Measurements from ENCODE around the gene CDC14B.
"Not testable (repeated sequence)": the region's sequence is repeated elsewhere in the genome, so short reads cannot be mapped to it uniquely, and the experiment has no call there.

Gene CDC14B

DNA sequence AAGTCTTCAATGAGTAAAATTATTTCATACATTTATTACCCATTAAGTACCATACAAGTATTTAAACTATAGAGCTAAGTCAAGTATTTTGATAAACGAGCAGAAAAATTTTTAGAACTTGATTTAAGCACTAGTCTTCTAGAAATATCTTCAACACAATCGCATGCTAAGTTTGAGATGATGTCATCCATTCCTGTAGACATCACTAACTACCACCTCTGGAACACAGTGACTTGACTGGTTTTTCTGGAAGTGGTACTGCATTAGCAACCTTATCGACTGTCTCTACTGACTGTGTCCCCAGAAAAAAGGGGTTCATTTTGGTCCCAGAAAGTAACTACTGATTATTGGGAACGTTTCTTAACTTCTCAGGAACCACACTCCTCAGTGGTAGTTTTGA, 69.0 kb downstream of the CDC14B start:
- no peak for DNase-seq (ENCODE audit: low read depth)

DNA sequence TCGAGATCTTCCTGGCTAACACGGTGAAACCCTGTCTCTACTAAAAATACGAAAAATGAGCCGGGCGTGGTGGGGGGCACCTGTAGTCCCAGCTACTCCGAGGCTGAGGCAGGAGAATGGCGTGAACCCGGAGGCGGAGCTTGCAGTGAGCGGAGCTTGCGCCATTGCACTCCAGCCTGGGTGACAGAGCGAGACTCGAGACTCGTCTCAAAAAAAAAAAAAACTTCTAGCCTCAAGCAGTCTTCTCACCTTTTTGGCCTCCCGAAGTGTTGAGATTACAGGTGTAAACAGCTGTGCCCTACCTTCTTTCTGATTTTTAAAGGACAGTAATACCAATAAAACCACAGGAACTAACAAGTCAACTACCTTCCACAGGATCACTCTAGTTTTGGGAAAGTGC, 76.5 kb downstream of the CDC14B start:
- DNase-seq (ENCODE audit: low read depth): not testable (repeated sequence)

- no peak for DNase-seq (ENCODE audit: low read depth)
These were observed 79.5 kb downstream of the CDC14B start for GRCh38 chr9:96540106-96540505.

GRCh38 chr9:96532173-96532572, 87.5 kb downstream of the CDC14B start:
- no peak for DNase-seq (ENCODE audit: low read depth)

DNA sequence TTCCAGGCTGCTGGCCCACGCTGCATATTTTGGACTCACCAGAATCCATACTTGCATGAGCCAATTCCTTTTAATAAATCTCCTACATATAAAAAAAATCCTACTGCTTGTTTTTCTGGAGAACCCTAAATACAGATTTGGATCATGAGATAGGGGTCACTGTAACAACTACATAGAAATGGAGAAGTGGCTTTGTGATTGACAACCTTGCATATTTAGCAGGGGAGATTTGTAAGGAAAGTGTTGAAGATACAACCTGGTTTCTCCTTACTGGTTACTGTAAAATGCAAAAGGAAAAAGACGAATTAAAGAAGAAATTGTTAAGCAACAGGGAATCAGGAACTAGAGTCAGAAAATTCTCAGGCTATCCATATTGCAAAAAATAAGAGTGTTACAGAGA, 94.9 kb downstream of the CDC14B start:
- no peak for DNase-seq (ENCODE audit: low read depth)

DNA sequence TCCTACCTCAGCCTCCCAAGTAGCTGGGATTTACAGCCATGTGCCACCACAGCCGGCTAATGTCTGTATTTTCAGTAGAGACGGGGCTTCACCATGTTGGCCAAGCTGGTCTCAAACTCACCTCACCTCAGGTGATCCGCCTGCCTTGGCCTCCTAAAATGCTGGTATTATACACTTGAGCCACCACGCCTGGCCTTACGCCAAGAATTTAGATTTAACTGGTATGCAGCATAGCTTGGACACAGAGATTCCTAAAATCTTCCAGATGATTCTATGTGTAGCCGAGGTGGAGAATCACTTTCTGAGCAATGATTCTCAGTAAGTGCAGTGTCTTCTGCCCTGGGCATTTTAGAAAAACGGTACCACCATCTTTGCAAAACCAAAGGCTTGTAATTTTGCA, 95.6 kb downstream of the CDC14B start:
- DNase-seq (ENCODE audit: low read depth): no peak

GRCh38 chr9:96523374-96523773, 96.3 kb downstream of the CDC14B start:
- peak; percentile 66 for DNase-seq (ENCODE audit: low read depth)

- DNase-seq (ENCODE audit: low read depth): no peak
These were observed 97.3 kb downstream of the CDC14B start for GRCh38 chr9:96522366-96522765.

DNA sequence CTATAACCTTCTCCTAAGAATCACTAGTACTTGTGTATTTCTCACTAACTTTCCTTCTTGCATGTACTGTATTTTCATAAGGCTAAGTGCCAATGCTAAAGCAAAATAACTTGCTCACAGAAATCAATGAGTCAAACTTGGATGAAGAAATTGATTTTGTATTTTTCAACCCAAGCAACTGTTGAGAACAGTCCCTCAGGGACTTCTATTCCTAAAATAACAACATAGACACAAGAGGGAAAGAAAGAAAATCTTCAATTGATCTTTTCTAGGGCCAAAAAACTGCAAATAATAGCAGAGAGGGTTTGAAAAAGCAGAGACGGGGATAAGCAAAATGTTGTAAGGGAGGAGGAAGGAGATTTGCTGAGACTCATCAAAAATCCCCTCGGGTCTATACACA, 99.9 kb downstream of the CDC14B start:
- DNase-seq (ENCODE audit: low read depth): peak; percentile 80

GRCh38 chr9:96519095-96519494, 100.5 kb downstream of the CDC14B start:
- DNase-seq (ENCODE audit: low read depth): no peak

- no peak for DNase-seq (ENCODE audit: low read depth)
These were observed 103.8 kb downstream of the CDC14B start for GRCh38 chr9:96515621-96516470.

- DNase-seq (ENCODE audit: low read depth): no peak
These were observed 104.9 kb downstream of the CDC14B start for GRCh38 chr9:96514800-96515158.

DNA sequence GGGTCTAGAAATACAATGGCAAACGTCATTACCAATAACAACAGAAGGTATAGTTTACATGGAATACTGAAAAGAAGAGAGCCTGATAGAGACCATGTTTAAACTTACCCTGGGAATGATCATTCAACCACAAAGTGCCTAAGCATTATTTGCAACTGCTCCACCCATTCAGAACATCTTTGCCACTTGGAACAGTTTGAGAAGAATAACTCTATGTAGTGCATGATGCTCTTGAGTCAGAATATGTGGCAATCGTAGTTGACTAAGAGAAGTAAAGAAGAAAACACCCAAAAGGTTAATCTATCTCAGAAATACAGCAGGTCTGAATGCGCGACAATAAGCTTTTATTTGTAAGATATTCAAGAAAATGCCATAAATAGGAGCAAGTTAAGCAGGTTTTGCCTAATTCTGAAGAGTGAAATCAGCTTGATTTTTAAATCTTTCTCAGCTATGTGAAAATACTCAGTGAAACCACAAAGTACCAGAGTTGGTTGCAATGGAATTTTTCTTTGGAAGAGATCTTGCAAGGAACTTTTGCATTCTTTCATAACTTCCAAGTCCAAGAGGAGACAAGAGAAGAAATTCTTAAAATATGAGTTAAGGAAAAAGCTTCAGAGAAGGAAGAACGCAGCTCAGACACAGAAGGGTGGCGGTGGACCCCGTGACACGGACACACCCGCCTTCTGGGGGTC, 105.4 kb downstream of the CDC14B start:
- DNase-seq (ENCODE audit: low read depth): peak; percentile 86

GRCh38 chr9:96513622-96514021, 106.0 kb downstream of the CDC14B start:
- DNase-seq (ENCODE audit: low read depth): no peak

DNA sequence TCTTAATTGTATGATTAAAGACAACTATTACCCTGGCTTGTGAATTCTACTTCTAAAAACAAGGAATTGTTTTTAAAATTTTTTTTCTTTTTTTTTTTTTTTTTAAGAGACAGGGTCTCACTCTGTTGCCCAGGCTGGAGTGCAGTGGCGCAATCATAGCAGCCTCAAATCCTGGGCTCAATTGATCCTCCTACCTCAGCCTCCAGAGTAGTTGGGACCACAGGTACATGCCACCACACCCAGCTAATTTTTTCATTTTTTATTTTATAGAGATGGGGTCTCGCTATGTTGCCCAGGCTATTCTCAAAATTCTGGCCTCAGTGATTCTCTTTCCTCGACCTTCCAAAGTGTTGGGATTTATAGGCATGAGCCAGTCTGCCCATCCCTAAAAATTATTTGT, 107.4 kb downstream of the CDC14B start:
- no peak for DNase-seq (ENCODE audit: low read depth)

- DNase-seq (ENCODE audit: low read depth): no peak
These were observed 109.4 kb downstream of the CDC14B start for GRCh38 chr9:96510258-96510657.

GRCh38 chr9:96509848-96510247, 109.8 kb downstream of the CDC14B start:
- no peak for DNase-seq (ENCODE audit: low read depth)

DNA sequence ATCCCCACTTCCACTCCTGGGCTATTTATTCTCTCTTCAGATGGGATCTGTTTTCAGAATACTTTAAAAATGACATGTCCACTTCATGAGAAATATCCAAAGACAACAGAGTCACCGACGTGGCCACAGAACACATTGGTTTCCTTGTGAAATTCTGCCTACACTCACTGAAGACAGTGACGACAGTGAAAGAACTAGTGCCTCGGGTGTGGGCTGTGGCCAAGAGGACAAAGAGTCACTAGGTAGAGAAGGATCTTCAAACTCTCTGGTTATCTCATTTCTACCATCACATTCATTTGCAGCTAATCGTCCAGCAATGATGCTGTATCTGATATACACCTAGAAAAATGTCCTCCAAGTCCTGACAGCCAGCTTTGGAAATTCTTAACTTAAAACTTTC, 110.6 kb downstream of the CDC14B start:
- no peak for DNase-seq (ENCODE audit: low read depth)

DNA sequence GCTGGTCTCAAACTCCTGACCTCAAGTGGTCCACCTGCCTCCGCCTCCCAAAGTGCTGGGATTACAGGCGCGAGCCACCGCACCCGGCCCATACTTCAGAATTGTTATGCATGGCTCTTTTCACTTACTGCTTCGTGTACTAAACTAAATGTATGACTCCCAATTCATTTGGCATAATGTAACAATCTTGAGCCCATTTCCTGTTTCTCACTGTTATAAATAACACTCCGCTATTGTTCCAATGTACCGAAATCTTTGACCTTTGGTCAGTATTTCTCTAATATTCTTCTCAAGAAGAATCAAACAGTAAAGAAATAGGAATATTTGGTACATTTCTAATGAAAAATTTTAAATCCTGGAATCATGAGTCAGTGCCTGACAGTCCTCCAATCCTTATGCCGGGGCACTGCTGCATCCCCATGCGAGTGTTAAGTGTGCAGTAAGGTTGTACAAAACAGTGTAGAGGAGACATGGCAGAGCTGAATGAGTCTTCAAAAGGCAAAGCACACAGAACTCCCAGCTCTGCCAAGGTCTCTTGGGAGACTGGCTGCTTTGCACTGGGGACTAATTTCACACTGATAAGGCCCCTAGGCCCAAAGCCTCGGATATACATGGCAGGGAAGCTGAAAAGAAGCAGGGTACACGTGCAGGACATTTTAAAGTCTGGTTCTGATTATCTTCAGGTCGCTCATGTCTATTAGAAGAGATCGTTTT, 111.3 kb downstream of the CDC14B start:
- DNase-seq (ENCODE audit: low read depth): no peak

DNA sequence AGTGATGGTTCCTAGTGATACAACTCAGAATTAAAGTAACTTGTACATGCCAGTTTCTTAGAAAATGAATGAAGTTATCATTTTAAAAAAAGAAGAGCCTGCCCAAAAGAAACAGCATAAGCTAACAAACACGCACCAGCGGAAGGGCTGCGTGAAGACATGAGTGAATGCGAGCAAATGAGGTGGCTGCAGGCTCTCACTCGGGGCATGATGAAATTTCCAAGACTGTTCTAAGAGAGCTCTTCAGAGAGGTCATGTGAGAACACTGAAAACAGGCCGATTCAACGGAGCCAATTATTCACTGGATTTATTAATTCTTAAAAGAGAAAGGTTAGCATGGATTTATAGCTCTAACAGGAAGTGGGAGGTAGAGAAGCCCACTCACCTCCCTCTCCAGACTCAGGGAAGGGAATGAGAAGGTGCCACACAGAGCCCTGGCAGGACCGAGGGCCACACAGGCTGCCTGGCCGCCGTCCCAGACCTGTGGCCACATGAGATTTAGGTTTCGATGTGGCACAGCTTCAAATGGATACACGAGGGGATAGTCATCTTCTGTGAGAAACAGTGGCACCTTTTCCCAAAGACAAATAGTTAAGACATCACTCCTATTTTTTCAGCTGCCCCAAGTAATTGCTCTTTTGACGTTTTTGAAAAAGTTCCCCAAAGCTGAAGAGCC, 114.2 kb downstream of the CDC14B start:
- DNase-seq (ENCODE audit: low read depth): peak; percentile 48

DNA sequence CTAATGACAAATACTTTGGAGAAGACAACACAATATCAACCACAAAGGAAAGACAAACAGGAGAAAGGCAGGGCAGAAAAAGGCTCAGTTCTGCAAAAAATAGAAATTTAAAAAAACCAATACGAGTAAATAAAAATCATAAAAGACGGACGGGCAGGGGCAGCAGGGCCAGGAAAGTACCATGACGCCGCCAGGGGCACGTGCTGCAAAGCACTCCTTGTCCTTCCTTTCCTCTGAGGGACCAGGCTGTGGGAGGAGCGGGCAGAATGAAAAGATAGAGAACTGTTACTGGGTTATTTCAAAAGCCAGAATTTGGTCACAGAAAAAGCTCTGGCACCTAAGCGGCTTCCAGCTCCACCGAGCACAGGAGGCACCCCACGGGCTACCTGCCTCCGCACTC, 115.7 kb downstream of the CDC14B start:
- DNase-seq (ENCODE audit: low read depth): no peak

DNA sequence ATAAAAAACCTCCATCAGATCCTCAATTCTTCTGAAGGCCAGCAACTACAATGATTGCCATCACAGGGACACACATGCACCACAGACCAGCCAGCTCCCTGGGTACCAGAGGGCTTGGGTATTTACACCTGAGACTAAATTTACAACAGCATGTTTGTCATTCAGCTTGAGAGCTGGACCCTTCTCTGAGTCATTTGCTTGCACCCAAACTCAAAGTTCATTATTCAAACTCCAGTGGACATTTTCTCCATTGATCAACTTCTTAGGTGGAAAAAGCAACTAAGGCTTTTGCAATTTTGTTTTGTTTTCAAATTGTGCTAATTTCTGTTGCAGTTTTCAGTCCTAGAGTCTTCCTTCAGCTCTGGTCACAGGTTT, 116.3 kb downstream of the CDC14B start:
- DNase-seq (ENCODE audit: low read depth): not testable (repeated sequence)

Measured in stromal cell of bone marrow (primary cell).